H1 (cell line): ENCODE results near the gene TTC39A. TPM values are rescaled to one million over a fixed set of nuclear protein-coding genes. Genes with fewer than 3 reads are reported as not detected.

Experiments
- CTCF ChIA-PET: fragments of 300-600 bp; sonication (Branson Sonifier 250); formaldehyde crosslinking; loops from one replicate; lab custom pipeline; 2021; ENCODE audit not compliant: partially characterized antibody; lab: Charles Lee
- POLR2A ChIA-PET: fragments of 300-600 bp; sonication (Branson Sonifier 250); formaldehyde crosslinking; loops from one replicate; lab custom pipeline; 2021; ENCODE audit warnings: inconsistent platforms; ENCODE audit not compliant: partially characterized antibody; lab: Charles Lee
- DNase-seq, 2 experiments: peaks; one replicate each; pipeline versions ENCODE4 v3.0.0 to v3.0.0-alpha.2; 2010 to 2022; ENCODE audit warnings: low spot score in 2 of 2, low read depth in 1 of 2, mixed read lengths in 1 of 2
- FAIRE-seq: peaks from 2 replicates; lab custom pipeline; 2011; peaks lifted over from hg19 to GRCh38; lab: Jason Lieb, UNC
- H2AFZ ChIP-seq: 2 replicates; pipeline ENCODE4 v1.8.1; 2012; ENCODE audit warnings: low read length, inconsistent platforms
- H2AK5ac ChIP-seq: 2 replicates; pipeline ENCODE4 v1.6.1; 2013; ENCODE audit warnings: low read depth, low read length
- H2BK120ac ChIP-seq: replicated peaks from 2 replicates; pipeline ENCODE3; 2013; ENCODE audit warnings: low read depth, low read length, inconsistent platforms
- H2BK12ac ChIP-seq: 2 replicates; pipeline ENCODE4 v1.6.1; 2013; ENCODE audit warnings: low read depth, low read length
- H2BK15ac ChIP-seq: 2 replicates; pipeline ENCODE4 v1.6.1; 2013; ENCODE audit warnings: low read length
- H2BK20ac ChIP-seq: 2 replicates; pipeline ENCODE4 v1.6.1; 2013; ENCODE audit warnings: low read length
- H2BK5ac ChIP-seq: 2 replicates; pipeline ENCODE4 v1.6.1; 2013; ENCODE audit warnings: low read depth, low read length
- H3K14ac ChIP-seq: 2 replicates; pipeline ENCODE4 v1.6.1; 2013; ENCODE audit warnings: inconsistent platforms; ENCODE audit not compliant: insufficient read length
- H3K18ac ChIP-seq: 2 replicates; pipeline ENCODE4 v1.6.1; 2013; ENCODE audit warnings: low read length; ENCODE audit errors: extremely low read depth
- H3K23ac ChIP-seq: 2 replicates; pipeline ENCODE4 v1.6.1; 2013; ENCODE audit warnings: inconsistent platforms; ENCODE audit not compliant: insufficient read length
- H3K23me2 ChIP-seq: 2 replicates; pipeline ENCODE4 v1.6.1; 2013; ENCODE audit warnings: low read depth, low read length
- H3K27ac ChIP-seq: 2 replicates; pipeline ENCODE4 v1.6.1; 2011; ENCODE audit warnings: low read depth, low read length, inconsistent platforms
- H3K27me3 ChIP-seq, 4 experiments: replicated peaks in 1 of 4; 1 replicate in 1 of 4; 2 replicates in 3 of 4; pipeline versions ENCODE4 v1.6.1 to v1.8.1; 2011 to 2013; ENCODE audit warnings: low read length in 3 of 4, mild to moderate bottlenecking in 3 of 4, inconsistent platforms in 2 of 4, mixed read lengths in 2 of 4, moderate library complexity in 1 of 4; ENCODE audit not compliant: control insufficient read depth in 3 of 4, insufficient read depth in 3 of 4; ENCODE audit errors: extremely low read depth in 1 of 4
- H3K36me3 ChIP-seq, 4 experiments: 2 replicates each; pipeline versions ENCODE4 v1.6.1 to v1.8.1; 2011 to 2013; ENCODE audit warnings: mild to moderate bottlenecking in 4 of 4, low read length in 3 of 4, moderate library complexity in 2 of 4, control low read depth in 1 of 4, inconsistent platforms in 1 of 4; ENCODE audit not compliant: insufficient read depth in 4 of 4, control insufficient read depth in 2 of 4
- H3K4ac ChIP-seq: replicated peaks from 2 replicates; pipeline ENCODE3; 2013; ENCODE audit warnings: low read length, low read depth, mixed read lengths, inconsistent platforms; ENCODE audit not compliant: insufficient read length
- H3K4me1 ChIP-seq, 4 experiments: replicated peaks in 1 of 4; 1 replicate in 1 of 4; 2 replicates in 3 of 4; pipeline versions ENCODE4 v1.6.1 to v1.8.1; 2011 to 2013; ENCODE audit warnings: low read length in 3 of 4, inconsistent platforms in 2 of 4, mixed read lengths in 1 of 4; ENCODE audit not compliant: insufficient read depth in 4 of 4, control insufficient read depth in 3 of 4
- H3K4me2 ChIP-seq, 2 experiments: 2 replicates each; pipeline versions ENCODE4 v1.6.1 to v1.8.1; 2011 to 2013; ENCODE audit warnings: low read depth in 2 of 2, low read length in 2 of 2, control low read depth in 1 of 2, inconsistent platforms in 1 of 2, mild to moderate bottlenecking in 1 of 2; ENCODE audit not compliant: insufficient read depth in 1 of 2
- H3K4me3 ChIP-seq, 4 experiments: fragments of 200-600, 300-600 bp in 1 of 4; sonication (generic), shearing (Covaris generic), sonication (Bioruptor Twin) in 1 of 4; 2 replicates each; pipeline versions ENCODE4 v1.5.1 to v1.8.1; 2011 to 2016; ENCODE audit warnings: low read length in 4 of 4, low read depth in 3 of 4, control low read depth in 2 of 4, inconsistent platforms in 2 of 4, mild to moderate bottlenecking in 2 of 4, mixed read lengths in 1 of 4, moderate library complexity in 1 of 4; ENCODE audit not compliant: insufficient read depth in 2 of 4; ENCODE audit errors: extremely low read depth in 1 of 4
- H3K56ac ChIP-seq: replicated peaks from 2 replicates; pipeline ENCODE3; 2013; ENCODE audit warnings: low read depth, mild to moderate bottlenecking, mixed read lengths, low read length, inconsistent platforms; ENCODE audit not compliant: insufficient read length
- H3K79me1 ChIP-seq: 2 replicates; pipeline ENCODE4 v1.6.1; 2013; ENCODE audit warnings: low read depth, low read length, control low read depth
- H3K79me2 ChIP-seq, 2 experiments: 2 replicates each; pipeline versions ENCODE4 v1.6.1 to v1.8.1; 2012 to 2013; ENCODE audit warnings: low read length in 2 of 2, mild to moderate bottlenecking in 2 of 2, inconsistent platforms in 1 of 2; ENCODE audit not compliant: insufficient read depth in 2 of 2, control insufficient read depth in 1 of 2
- H3K9ac ChIP-seq, 4 experiments: replicated peaks in 1 of 4; 1 replicate in 1 of 4; 2 replicates in 3 of 4; pipeline versions ENCODE4 v1.6.1 to v1.8.1; 2011 to 2013; ENCODE audit warnings: low read depth in 3 of 4, low read length in 3 of 4, control low read depth in 2 of 4, mild to moderate bottlenecking in 2 of 4, moderate library complexity in 2 of 4, inconsistent platforms in 1 of 4; ENCODE audit errors: extremely low read depth in 1 of 4
- H3K9me3 ChIP-seq, 2 experiments: 2 replicates each; pipeline versions ENCODE4 v1.6.1 to v1.8.1; 2012 to 2013; ENCODE audit warnings: mild to moderate bottlenecking in 2 of 2, moderate library complexity in 2 of 2, control low read depth in 1 of 2, inconsistent platforms in 1 of 2, low read depth in 1 of 2, low read length in 1 of 2, mixed read lengths in 1 of 2; ENCODE audit not compliant: insufficient read depth in 2 of 2
- H4K20me1 ChIP-seq, 2 experiments: replicated peaks in 1 of 2; 2 replicates each; pipeline versions ENCODE3 to v1.8.1; 2011 to 2013; ENCODE audit warnings: inconsistent platforms in 2 of 2, low read length in 2 of 2, mild to moderate bottlenecking in 1 of 2; ENCODE audit not compliant: insufficient read depth in 2 of 2, control insufficient read depth in 1 of 2
- H4K5ac ChIP-seq: 2 replicates; pipeline ENCODE4 v1.6.1; 2013; ENCODE audit warnings: low read length, low read depth, mixed read lengths, inconsistent platforms; ENCODE audit not compliant: insufficient read length
- H4K8ac ChIP-seq: 2 replicates; pipeline ENCODE4 v1.8.0; 2013; ENCODE audit warnings: mild to moderate bottlenecking, moderate library complexity, low read length, inconsistent platforms; ENCODE audit not compliant: insufficient read depth; ENCODE audit errors: extremely low read depth
- H4K91ac ChIP-seq: replicated peaks from 2 replicates; pipeline ENCODE3; 2013; ENCODE audit warnings: low read length, mixed read lengths, inconsistent platforms; ENCODE audit not compliant: insufficient read length
- BACH1 ChIP-seq: IDR thresholded peaks from 2 replicates; pipeline ENCODE4 v1.6.1; 2012; ENCODE audit warnings: low read length, improper control_type of control experiment
- CTCF ChIP-seq, 3 experiments: IDR thresholded peaks; 1 replicate in 2 of 3; 2 replicates in 1 of 3; pipeline versions ENCODE4 v1.5.1 to v1.6.1; 2011; ENCODE audit warnings: low read length in 3 of 3, mild to moderate bottlenecking in 3 of 3, inconsistent platforms in 2 of 3, low read depth in 1 of 3, moderate library complexity in 1 of 3; ENCODE audit not compliant: insufficient read depth in 1 of 3; ENCODE audit errors: control extremely low read depth in 1 of 3
- FOSL1 ChIP-seq: IDR thresholded peaks from 2 replicates; pipeline ENCODE4 v1.6.1; 2011; ENCODE audit warnings: mild to moderate bottlenecking, low read depth, low read length, moderate library complexity; ENCODE audit not compliant: insufficient read depth
- HDAC2 ChIP-seq, 2 experiments: fragments of 300-600 bp in 1 of 2; sonication (generic) in 1 of 2; IDR thresholded peaks; 2 replicates each; pipeline ENCODE4 v1.6.1; 2011 to 2012; ENCODE audit warnings: low read depth in 2 of 2, low read length in 2 of 2, mild to moderate bottlenecking in 2 of 2, moderate library complexity in 2 of 2, borderline replicate concordance in 1 of 2, inconsistent platforms in 1 of 2
- KDM1A ChIP-seq: fragments of 200-600, 300-600 bp; sonication (generic); IDR thresholded peaks from 2 replicates; pipeline ENCODE4 v1.7.1; 2016; ENCODE audit warnings: mild to moderate bottlenecking, low read length, borderline replicate concordance
- KDM4A ChIP-seq: IDR thresholded peaks from one replicate; pipeline ENCODE4 v1.7.1; 2012; ENCODE audit warnings: low read depth, mild to moderate bottlenecking, moderate library complexity, low read length, inconsistent platforms; ENCODE audit not compliant: severe bottlenecking
- PHF8 ChIP-seq: fragments of 200-600 bp; sonication (generic); conservative IDR thresholded peaks from 2 replicates; pipeline ENCODE4 v1.7.1; 2012; ENCODE audit warnings: low read depth, mild to moderate bottlenecking, inconsistent platforms, low read length, moderate library complexity
- SAP30 ChIP-seq: fragments of 300-600 bp; sonication (generic); IDR thresholded peaks from 2 replicates; pipeline ENCODE4 v1.7.1; 2012; ENCODE audit warnings: low read length, moderate library complexity, mild to moderate bottlenecking, inconsistent platforms; ENCODE audit not compliant: insufficient read depth, insufficient replicate concordance
- SIRT6 ChIP-seq: IDR thresholded peaks from one replicate; pipeline ENCODE4 v1.7.1; 2012; ENCODE audit warnings: low read length, inconsistent platforms
- SP1 ChIP-seq: IDR thresholded peaks from 2 replicates; pipeline ENCODE4 v1.6.1; 2011; ENCODE audit warnings: low read depth, low read length
- SRF ChIP-seq: IDR thresholded peaks from 2 replicates; pipeline ENCODE4 v1.6.1; 2011; ENCODE audit warnings: mild to moderate bottlenecking, low read depth, low read length, moderate library complexity
- YY1 ChIP-seq: IDR thresholded peaks from 2 replicates; pipeline ENCODE4 v1.6.1; 2011; ENCODE audit warnings: low read depth, mild to moderate bottlenecking, low read length
- WGBS, 2 experiments: shearing (Covaris generic) in 1 of 2; methylation state at CpG; one replicate each; pipeline versions ENCODE4 v1.1.6 to v1.1.7; 2013 to 2015; ENCODE audit warnings: low lambda C conversion rate in 2 of 2, mixed read lengths in 2 of 2, inconsistent platforms in 1 of 2, low coverage in 1 of 2, missing lambda C conversion rate in 1 of 2; ENCODE audit not compliant: insufficient replicate concordance in 2 of 2, insufficient coverage in 1 of 2, insufficient read length in 1 of 2; ENCODE audit errors: extremely low coverage in 1 of 2, missing lambda C conversion rate in 1 of 2; 5-methylcytosine and 5-hydroxymethylcytosine counted together
- polyA plus RNA-seq, 7 experiments: library from polyadenylated mRNA; depleted of rRNA in 3 of 7; stranded (reverse) in 5 of 7; unstranded in 2 of 7; fragments of >200 nt in 5 of 7; fragments of 200-250 nt in 2 of 7; gene quantifications; 1 replicate in 5 of 7; 2 replicates in 1 of 7; 4 replicates in 1 of 7; pipeline versions ENCODE4 v1.2.1 to v1.2.3, GENCODE V29; 2011 to 2013; ENCODE audit warnings: missing spikeins in 2 of 7, mixed read lengths in 2 of 7
- total RNA-seq: library from RNA; stranded (reverse); fragmentation: NEBNext Ultra II Directional; extraction: Animal tissue kit (Norgen Biotek cat#: 25700); gene quantifications from 2 replicates; pipeline ENCODE4 v1.2.1, GENCODE V29; 2021

Gene TTC39A
- total and polyA plus RNA-seq, 2 of the 8 experiments (the other 6 are each of a cell fraction or from before 2014, with no cell fraction given) = 5.5 to 5.8 TPM

- H3K4me2 ChIP-seq = no peak overlapping the region
- H3K79me1 ChIP-seq = no peaks in the 10 kb centered on the region
- no peak overlapping the region for H3K56ac ChIP-seq
- H3K27ac ChIP-seq = no peak overlapping the region
- H4K8ac ChIP-seq = no peak overlapping the region
- no peak overlapping the region for H4K5ac ChIP-seq
- H3K79me2 ChIP-seq = no peaks in the 10 kb centered on the region
- H2BK15ac ChIP-seq = no peak overlapping the region
- H3K9ac ChIP-seq = no peak overlapping the region
- 92% methylated on average over 3 of the region's 3 CpGs; no CpG with 5 or more reads in 1 of the 2 experiments for WGBS, 2 experiments
- no peaks in the 10 kb centered on the region for H3K9me3 ChIP-seq
- no peak overlapping the region for H2BK5ac ChIP-seq
- H3K23me2 ChIP-seq = peaks cover 7% of the 10 kb centered on the region; the same call in 1 of the 2 replicates
- no peak overlapping the region for H2AK5ac ChIP-seq
- H3K36me3 ChIP-seq = no peaks in the 10 kb centered on the region
- no peak overlapping the region for H3K18ac ChIP-seq
- H3K23ac ChIP-seq = no peak overlapping the region
- peaks cover 0 to 1% of the 10 kb centered on the region in 2 experiments for H4K20me1 ChIP-seq
- no peak overlapping the region for H2AFZ ChIP-seq
- peaks cover 0 to 15% (median 7%) of the 10 kb centered on the region in 4 experiments; a peak in 4 of 7 replicates for H3K27me3 ChIP-seq
- no peak for FAIRE-seq
- H2BK20ac ChIP-seq = no peak overlapping the region
- no peak overlapping the region for H3K4ac ChIP-seq
- POLR2A ChIA-PET = no interaction called here
- H3K4me1 ChIP-seq = peaks cover 7 to 12% (median 10%) of the 10 kb centered on the region in 4 experiments
- no peak overlapping the region for H4K91ac ChIP-seq
- H3K4me3 ChIP-seq = no peak overlapping the region
- no peak for DNase-seq
- H2BK12ac ChIP-seq = no peak overlapping the region
- CTCF ChIA-PET = no interaction called here
- H2BK120ac ChIP-seq = no peak overlapping the region
- H3K14ac ChIP-seq = no peak overlapping the region
- TF ChIP-seq SRF = no peak
- no peak for TF ChIP-seq SAP30
- no peak for TF ChIP-seq PHF8
- no peak for TF ChIP-seq HDAC2 (IDR thresholded peaks at IDR 0.05; ENCODE audit: borderline replicate concordance in 1 of 2, low read depth in 2 of 2, low read length in 2 of 2)
- TF ChIP-seq KDM1A = no peak
- TF ChIP-seq SIRT6 = no peak
- TF ChIP-seq YY1 = no peak
- TF ChIP-seq BACH1 = no peak
- no peak for TF ChIP-seq KDM4A
- no peak for TF ChIP-seq FOSL1
- TF ChIP-seq SP1 = no peak
- no peak for TF ChIP-seq CTCF (IDR thresholded peaks at IDR 0.05; ENCODE audit: control extremely low read depth in 1 of 3, insufficient read depth in 1 of 3, low read depth in 1 of 3, low read length in 3 of 3)
These were observed 2.1 kb downstream of the TTC39A start for GRCh38 chr1:51328279-51328678.
